Mucosa of rectum (tissue), 2 donors: Measurements from ENCODE around the gene CLMN.

ENCODE experiments used
- H3K27ac ChIP-seq, 2 donors: one replicate each; pipeline ENCODE4 v1.7.0; 2013; ENCODE audit warnings: inconsistent platforms in 2 of 2, low read depth in 2 of 2, low read length in 2 of 2
- H3K27me3 ChIP-seq, 2 donors: one replicate each; pipeline ENCODE4 v1.7.0; 2013; ENCODE audit warnings: low read length in 2 of 2; ENCODE audit not compliant: control insufficient read depth in 2 of 2, insufficient read depth in 2 of 2
- H3K36me3 ChIP-seq, 2 donors: one replicate each; pipeline ENCODE4 v1.7.0; 2013; ENCODE audit warnings: low read length in 2 of 2; ENCODE audit not compliant: control insufficient read depth in 2 of 2, insufficient read depth in 2 of 2
- H3K4me1 ChIP-seq, 2 donors: one replicate each; pipeline ENCODE4 v1.7.0; 2013; ENCODE audit warnings: low read length in 2 of 2, mild to moderate bottlenecking in 1 of 2; ENCODE audit not compliant: control insufficient read depth in 2 of 2, insufficient read depth in 2 of 2
- H3K4me3 ChIP-seq, 2 donors: one replicate each; pipeline ENCODE4 v1.7.0; 2013; ENCODE audit warnings: low read length in 2 of 2
- H3K9ac ChIP-seq, 2 donors: one replicate each; pipeline ENCODE4 v1.7.0; 2013; ENCODE audit warnings: low read length in 2 of 2, low read depth in 1 of 2, mild to moderate bottlenecking in 1 of 2
- H3K9me3 ChIP-seq, 2 donors: one replicate each; pipeline ENCODE4 v1.7.0; 2013; ENCODE audit warnings: low read length in 2 of 2; ENCODE audit not compliant: control insufficient read depth in 2 of 2
- donor health status: healthy.
- donor health status: Normal muscosa, but diverticular disease.

Gene CLMN

DNA sequence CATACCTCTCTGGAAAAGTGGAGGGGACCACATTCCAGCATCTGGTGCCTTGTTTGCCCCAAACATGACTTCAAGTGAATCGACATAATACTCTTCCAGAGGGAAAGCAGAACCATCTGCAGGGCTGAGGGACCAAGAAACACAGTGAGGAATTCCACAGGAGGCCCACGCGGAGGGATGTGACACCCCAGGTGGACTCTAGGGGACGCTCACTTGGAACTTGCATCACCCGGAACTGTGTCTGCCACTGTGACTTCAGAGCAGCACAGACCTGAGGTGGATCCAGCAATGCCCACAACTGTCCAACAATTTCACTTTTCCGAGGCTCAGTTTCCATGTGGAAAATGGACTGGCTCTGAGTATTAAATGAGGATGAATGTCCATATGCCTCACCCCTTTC lies 14.3 kb upstream of the CLMN start:
- H3K27ac ChIP-seq: no peak overlapping the region
- no peak overlapping the region for H3K4me3 ChIP-seq
- peaks cover 18 to 22% of the 10 kb centered on the region in 2 donors for H3K4me1 ChIP-seq
- no peaks in the 10 kb centered on the region for H3K27me3 ChIP-seq
- no peak overlapping the region for H3K9ac ChIP-seq
- H3K36me3 ChIP-seq: no peaks in the 10 kb centered on the region
- no peaks in the 10 kb centered on the region for H3K9me3 ChIP-seq

- H3K4me1 ChIP-seq: peaks cover 14 to 18% of the 10 kb centered on the region in 2 donors
- peak overlapping the region; percentile 76 to 84 for H3K27ac ChIP-seq
- no peaks in the 10 kb centered on the region for H3K27me3 ChIP-seq
- H3K4me3 ChIP-seq: peak overlapping the region in 1 of 2 donors; percentile 7
- no peaks in the 10 kb centered on the region for H3K9me3 ChIP-seq
- peak overlapping the region in 1 of 2 donors; percentile 43 for H3K9ac ChIP-seq
- no peaks in the 10 kb centered on the region for H3K36me3 ChIP-seq
These were observed 12.9 kb upstream of the CLMN start for GRCh38 chr14:95332641-95333040.

DNA sequence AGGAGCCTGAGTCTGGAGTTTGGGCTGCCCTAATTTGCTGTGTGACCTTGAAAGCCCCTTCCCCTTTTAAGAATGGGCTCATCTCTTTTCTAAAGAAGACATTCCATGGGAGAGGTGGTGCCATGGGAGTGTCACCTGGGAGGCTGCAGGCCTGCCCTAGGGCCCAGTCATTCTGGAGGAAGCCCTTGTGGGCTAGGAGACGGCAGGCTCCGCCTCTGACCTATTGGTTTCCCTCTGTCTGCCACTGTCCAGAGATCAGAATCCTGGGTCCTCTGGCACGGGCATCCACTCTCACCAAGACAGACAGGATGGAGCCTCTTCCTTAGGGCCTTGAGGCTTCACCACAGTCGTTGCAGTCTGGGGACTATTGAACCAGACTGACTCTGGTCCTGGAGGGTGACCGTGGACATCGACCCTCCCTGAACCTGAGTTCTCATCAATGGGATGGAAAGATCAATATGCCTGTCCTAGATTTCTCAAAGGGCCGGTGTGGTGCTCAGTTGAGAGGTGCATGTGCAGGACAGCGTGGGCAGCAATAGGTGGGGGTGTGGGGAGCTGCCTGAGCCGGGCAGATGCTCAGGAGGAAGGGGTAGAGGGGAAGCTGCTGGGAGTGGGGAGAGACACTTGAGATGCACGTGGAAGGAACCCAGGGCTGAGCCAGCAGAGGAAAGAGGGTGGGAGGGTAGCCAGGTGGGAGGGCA lies 12.2 kb upstream of the CLMN start:
- Histone ChIP-seq H3K27me3 (no peaks in the 10 kb centered on the region), H3K27ac (peak overlapping the region; percentile 76 to 84), H3K36me3 (no peaks in the 10 kb centered on the region), H3K4me3 (no peak overlapping the region), H3K9ac (no peak overlapping the region), H3K4me1 (peaks cover 9 to 18% of the 10 kb centered on the region in 2 donors), H3K9me3 (no peaks in the 10 kb centered on the region)

GRCh38 chr14:95330591-95331370 lies 11.1 kb upstream of the CLMN start:
- no peak overlapping the region for H3K27ac ChIP-seq
- H3K9me3 ChIP-seq: no peaks in the 10 kb centered on the region
- H3K9ac ChIP-seq: no peak overlapping the region
- no peak overlapping the region for H3K4me3 ChIP-seq
- peaks cover 9 to 18% of the 10 kb centered on the region in 2 donors for H3K4me1 ChIP-seq
- H3K27me3 ChIP-seq: no peaks in the 10 kb centered on the region
- no peaks in the 10 kb centered on the region for H3K36me3 ChIP-seq

DNA sequence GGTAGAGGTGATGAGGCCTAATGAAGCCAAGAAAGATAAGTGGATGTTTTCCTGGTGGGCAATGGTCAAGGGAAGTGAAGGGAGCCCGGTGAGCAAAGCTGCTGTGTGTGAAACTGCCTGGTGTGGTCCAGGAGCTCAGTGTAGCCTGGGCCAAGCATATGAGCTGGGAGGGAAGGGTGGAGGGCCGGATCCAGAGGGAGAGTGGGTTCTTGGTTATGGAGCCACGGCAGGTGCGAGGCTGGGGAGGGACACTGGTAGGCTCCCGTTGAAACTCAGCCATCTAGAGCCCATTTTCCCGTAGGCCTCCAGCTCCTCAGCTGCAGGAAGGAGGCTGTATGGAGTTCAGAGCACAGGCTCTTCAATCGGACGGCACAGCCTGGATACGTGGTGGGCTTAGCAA lies 10.2 kb upstream of the CLMN start:
- no peak overlapping the region for H3K4me3 ChIP-seq
- H3K27ac ChIP-seq: no peak overlapping the region
- peaks cover 9 to 18% of the 10 kb centered on the region in 2 donors for H3K4me1 ChIP-seq
- no peaks in the 10 kb centered on the region for H3K36me3 ChIP-seq
- H3K9me3 ChIP-seq: no peaks in the 10 kb centered on the region
- H3K9ac ChIP-seq: no peak overlapping the region
- H3K27me3 ChIP-seq: no peaks in the 10 kb centered on the region

DNA sequence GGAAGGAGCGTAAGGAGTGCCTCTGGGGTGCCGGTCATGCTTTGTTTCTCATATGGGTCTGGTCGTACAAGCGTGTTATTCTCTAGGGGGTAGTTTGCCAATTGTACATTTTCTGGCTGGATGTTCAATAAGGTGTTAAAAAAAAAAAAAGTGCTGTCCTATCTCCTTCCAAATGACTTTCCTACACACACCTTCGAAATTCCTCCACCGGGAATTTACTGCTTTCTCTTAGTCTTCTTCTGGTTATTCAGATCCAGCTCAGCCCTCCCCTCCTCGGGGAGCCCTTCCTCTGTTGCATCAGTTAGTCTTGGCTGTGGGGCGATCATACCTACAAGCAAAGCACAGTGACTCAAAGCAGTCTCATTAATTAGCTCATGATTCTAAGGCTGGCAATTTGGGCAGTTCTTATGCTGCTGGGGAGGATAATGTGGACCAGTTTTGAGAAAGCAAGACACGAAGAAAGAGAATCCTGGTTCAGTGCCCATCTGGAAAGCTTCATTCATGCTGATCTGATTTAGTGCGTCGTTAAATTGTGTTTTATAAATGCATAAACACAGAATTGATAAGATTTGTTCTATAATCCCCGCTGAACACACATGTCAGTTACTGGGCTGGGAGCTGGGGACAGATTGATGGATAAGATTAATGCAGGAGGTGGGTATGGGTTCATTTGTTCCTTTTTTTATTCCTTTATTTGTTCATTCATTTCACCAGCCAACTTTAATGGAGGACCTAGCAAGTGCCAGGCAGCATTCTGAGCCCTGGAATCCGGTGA lies 9.2 kb upstream of the CLMN start:
- Histone ChIP-seq H3K9ac (no peak overlapping the region), H3K27ac (no peak overlapping the region), H3K4me1 (peaks cover 9 to 18% of the 10 kb centered on the region in 2 donors), H3K27me3 (no peaks in the 10 kb centered on the region), H3K9me3 (no peaks in the 10 kb centered on the region), H3K4me3 (no peak overlapping the region), H3K36me3 (no peaks in the 10 kb centered on the region)

DNA sequence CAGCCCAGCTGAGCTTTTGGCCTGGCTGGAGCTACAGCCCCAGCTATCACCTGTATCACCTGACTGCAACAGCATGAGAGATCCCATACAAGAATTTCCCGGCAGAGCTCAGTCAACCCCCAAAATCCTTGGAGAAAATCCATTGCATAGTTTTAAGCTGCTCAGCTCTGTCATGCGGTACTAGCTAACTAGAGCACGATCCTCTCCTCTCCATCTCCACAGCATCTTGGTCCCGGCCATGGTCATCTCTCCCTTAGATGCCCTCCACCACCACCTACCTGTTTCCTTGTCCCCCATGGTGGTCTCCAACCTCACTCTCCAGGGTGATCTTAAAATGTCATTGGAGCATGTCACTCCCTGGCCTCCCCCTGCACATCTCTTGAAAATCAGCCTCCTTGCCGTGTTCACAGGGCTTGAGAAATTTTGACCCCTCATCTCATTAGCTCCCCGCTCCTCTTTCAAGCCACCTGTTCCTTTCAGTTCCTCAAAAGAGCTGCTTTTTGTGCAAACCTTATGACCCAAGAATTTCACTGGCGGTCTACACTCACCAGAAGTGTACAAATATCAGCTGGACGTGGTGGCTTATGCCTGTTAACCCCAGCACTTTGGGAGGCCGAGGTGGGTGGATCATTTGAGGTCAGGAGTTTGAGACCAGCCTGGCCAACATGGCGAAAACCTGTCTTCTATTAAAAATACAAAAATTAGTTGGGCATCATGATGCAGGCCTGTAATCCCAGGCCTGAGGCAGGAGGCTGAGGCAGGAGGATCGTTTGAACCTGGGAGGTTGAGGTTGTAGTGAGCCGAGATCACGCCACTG lies 8.1 kb upstream of the CLMN start:
- peaks cover 5 to 13% of the 10 kb centered on the region in 2 donors for H3K4me1 ChIP-seq
- H3K4me3 ChIP-seq: no peak overlapping the region
- no peaks in the 10 kb centered on the region for H3K9me3 ChIP-seq
- no peaks in the 10 kb centered on the region for H3K36me3 ChIP-seq
- H3K27me3 ChIP-seq: no peaks in the 10 kb centered on the region
- H3K27ac ChIP-seq: no peak overlapping the region
- no peak overlapping the region for H3K9ac ChIP-seq

DNA sequence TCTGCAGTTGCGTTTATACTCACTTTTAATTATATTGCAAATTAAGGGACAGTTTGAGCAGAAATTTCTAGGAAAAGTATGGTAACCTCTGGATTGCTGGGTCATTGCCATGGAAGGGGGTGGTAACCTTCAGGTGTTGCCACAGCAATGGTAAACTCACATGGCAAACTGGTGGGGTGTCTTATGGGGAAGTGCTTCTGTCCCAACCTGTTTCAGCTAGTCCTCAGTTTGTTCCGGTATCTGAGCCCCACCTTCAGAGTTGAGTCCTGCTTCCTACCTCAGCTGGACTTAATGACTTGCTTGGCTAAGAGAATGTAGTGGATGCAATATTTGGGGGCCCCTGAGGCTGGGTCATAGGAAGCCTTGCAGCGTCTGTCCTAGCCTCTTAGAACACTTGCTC lies 7.3 kb upstream of the CLMN start:
- Histone ChIP-seq H3K4me1 (peaks cover 4 to 10% of the 10 kb centered on the region in 2 donors), H3K27ac (no peak overlapping the region), H3K36me3 (no peaks in the 10 kb centered on the region), H3K4me3 (no peak overlapping the region), H3K27me3 (no peaks in the 10 kb centered on the region), H3K9ac (no peak overlapping the region), H3K9me3 (no peaks in the 10 kb centered on the region)

GRCh38 chr14:95323917-95324316 lies 4.2 kb upstream of the CLMN start:
- Histone ChIP-seq H3K36me3 (no peaks in the 10 kb centered on the region), H3K9ac (no peak overlapping the region), H3K4me1 (peaks cover 9 to 16% of the 10 kb centered on the region in 2 donors), H3K27ac (no peak overlapping the region), H3K27me3 (no peaks in the 10 kb centered on the region), H3K4me3 (no peak overlapping the region), H3K9me3 (no peaks in the 10 kb centered on the region)
